ENCODE results near the gene CNKSR3.

The CNKSR3 gene

DNA sequence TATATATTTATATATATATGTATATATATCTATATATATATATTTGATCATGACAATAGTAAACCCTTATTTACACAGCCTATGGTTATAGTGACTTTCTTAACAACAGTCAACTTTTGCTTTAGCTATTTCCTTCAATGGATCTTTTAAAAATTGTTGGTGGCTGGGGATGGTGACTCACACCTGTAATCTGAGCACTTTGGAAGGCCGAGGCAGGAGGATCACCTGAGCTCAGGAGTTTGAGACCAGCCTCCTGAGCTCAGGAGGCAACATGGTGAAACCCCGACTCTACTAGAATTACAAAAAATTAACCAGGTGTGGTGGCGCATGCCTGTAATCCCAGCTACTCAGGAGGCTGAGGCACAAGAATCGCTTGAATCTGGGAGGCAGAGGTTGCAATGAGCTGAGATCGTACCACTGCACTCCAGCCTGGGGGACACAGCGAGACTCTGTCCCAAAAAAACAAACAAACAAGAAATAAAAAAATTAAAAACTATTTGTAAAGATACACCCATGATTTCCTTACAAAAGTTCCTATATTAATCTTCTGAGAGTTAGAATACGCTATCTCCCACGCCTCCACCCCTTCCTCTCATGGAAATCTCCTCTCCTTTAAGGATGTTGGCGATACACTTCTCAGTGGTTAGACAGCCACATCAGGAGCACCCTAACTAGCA, 29.2 kb upstream of the CNKSR3 start:
- TF ChIP-seq TAF1 (IDR thresholded peaks at IDR 0.05; ENCODE audit: low read depth): no peak
- TF ChIP-seq REST (IDR thresholded peaks at IDR 0.05; ENCODE audit: low read depth): no peak
- TF ChIP-seq TEAD4 (IDR thresholded peaks at IDR 0.05): no peak
- TF ChIP-seq EGR1 (IDR thresholded peaks at IDR 0.05): no peak
- TF ChIP-seq TCF12 (IDR thresholded peaks at IDR 0.05; ENCODE audit: low read depth): no peak
- no peak for TF ChIP-seq EP300 (IDR thresholded peaks at IDR 0.05; ENCODE audit: borderline replicate concordance)
- TF ChIP-seq, protein P1, sequence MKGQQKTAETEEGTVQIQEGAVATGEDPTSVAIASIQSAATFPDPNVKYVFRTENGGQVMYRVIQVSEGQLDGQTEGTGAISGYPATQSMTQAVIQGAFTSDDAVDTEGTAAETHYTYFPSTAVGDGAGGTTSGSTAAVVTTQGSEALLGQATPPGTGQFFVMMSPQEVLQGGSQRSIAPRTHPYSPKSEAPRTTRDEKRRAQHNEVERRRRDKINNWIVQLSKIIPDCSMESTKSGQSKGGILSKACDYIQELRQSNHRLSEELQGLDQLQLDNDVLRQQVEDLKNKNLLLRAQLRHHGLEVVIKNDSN (IDR thresholded peaks at IDR 0.05): no peak
- TF ChIP-seq, protein P2, sequence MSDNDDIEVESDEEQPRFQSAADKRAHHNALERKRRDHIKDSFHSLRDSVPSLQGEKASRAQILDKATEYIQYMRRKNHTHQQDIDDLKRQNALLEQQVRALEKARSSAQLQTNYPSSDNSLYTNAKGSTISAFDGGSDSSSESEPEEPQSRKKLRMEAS (IDR thresholded peaks at IDR 0.05): no peak
- no peak for TF ChIP-seq NFIC (IDR thresholded peaks at IDR 0.05)
- no peak for TF ChIP-seq CEBPB (IDR thresholded peaks at IDR 0.05)
- no peak for TF ChIP-seq RAD21 (IDR thresholded peaks at IDR 0.05; ENCODE audit: low read depth)
- TF ChIP-seq FOXM1 (IDR thresholded peaks at IDR 0.05; ENCODE audit: borderline replicate concordance, low read depth): no peak
- TF ChIP-seq ZBTB7A (IDR thresholded peaks at IDR 0.05; ENCODE audit: low read depth): no peak
- no peak for TF ChIP-seq CREB1 (IDR thresholded peaks at IDR 0.05; ENCODE audit: low read depth)
- no peak for TF ChIP-seq YY1 (IDR thresholded peaks at IDR 0.05; ENCODE audit: low read depth)

DNA sequence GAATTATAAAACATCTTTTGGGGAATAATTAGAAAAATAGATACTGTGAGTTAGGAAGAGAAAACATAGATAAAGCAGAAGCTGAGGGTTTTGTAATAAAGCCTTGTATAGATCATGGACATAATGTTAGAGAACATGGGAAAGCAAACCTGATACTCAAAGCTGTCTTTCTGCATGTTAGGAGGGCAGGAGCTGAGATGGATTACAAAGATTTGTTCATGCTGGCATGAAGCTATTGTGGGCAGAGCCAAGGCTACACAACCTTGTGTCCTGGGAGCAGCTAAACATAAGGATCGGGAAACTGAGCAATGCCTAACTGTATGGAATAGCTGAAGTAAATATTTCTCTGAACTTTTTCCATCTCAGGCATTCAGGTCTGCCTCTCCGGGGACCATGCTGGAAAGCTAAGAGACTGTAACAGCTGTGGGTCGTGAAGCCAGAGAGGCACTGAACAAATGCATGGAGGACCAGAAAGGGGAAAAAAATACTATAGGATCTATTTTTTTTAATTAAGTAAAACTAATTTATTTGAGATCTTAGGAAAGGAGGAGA, 28.2 kb upstream of the CNKSR3 start:
- no peak for TF ChIP-seq RAD21 (IDR thresholded peaks at IDR 0.05; ENCODE audit: low read depth)
- TF ChIP-seq TAF1 (IDR thresholded peaks at IDR 0.05; ENCODE audit: low read depth): no peak
- no peak for TF ChIP-seq CEBPB (IDR thresholded peaks at IDR 0.05)
- TF ChIP-seq CREB1 (IDR thresholded peaks at IDR 0.05; ENCODE audit: low read depth): no peak
- TF ChIP-seq NFIC (IDR thresholded peaks at IDR 0.05): no peak
- TF ChIP-seq, protein P2 (IDR thresholded peaks at IDR 0.05): no peak
- no peak for TF ChIP-seq EP300 (IDR thresholded peaks at IDR 0.05; ENCODE audit: borderline replicate concordance)
- no peak for TF ChIP-seq ZBTB7A (IDR thresholded peaks at IDR 0.05; ENCODE audit: low read depth)
- TF ChIP-seq, protein P1 (IDR thresholded peaks at IDR 0.05): no peak
- TF ChIP-seq TEAD4 (IDR thresholded peaks at IDR 0.05): no peak
- no peak for TF ChIP-seq YY1 (IDR thresholded peaks at IDR 0.05; ENCODE audit: low read depth)
- no peak for TF ChIP-seq TCF12 (IDR thresholded peaks at IDR 0.05; ENCODE audit: low read depth)
- no peak for TF ChIP-seq REST (IDR thresholded peaks at IDR 0.05; ENCODE audit: low read depth)
- no peak for TF ChIP-seq FOXM1 (IDR thresholded peaks at IDR 0.05; ENCODE audit: borderline replicate concordance, low read depth)
- no peak for TF ChIP-seq EGR1 (IDR thresholded peaks at IDR 0.05)

DNA sequence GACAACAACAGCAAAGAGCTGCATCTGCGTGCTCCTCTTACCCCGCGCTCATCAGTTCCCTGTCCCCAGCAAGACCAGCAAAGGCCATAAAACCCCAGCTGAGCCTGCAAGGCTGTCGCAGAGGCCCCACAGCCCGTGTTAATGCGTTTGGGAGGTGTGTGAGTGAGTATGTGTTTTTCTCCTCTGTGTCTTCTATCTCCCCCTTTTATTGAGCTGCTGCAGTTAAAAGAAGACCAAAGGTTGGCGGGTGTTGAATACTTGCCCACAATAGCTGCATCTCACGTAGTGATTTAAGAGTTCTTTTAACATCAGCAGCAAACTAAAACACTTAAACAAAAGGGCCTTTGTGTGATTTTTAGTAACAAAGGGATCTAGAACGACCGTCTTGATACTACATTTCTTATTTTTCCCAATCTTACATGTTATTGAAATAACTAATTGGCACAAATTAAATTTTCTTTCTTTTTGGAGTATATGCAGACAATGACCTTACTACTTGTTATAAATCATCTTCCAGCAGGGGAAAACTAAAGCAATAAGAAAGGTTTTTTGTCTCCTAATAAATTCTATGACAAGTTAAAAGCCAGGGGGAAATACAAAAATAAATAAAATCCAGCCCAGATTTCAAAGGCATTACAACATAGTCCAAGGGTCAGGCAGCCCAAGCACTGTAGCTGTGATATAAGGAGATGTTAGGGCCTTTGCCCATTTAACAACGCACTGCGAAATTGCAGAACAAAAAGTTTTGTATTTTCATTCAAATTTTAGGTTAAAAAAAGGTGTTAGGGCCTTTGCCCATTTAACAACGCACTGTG, 27.2 kb upstream of the CNKSR3 start:
- TF ChIP-seq FOXM1 (IDR thresholded peaks at IDR 0.05; ENCODE audit: borderline replicate concordance, low read depth) (no peak), NFIC (IDR thresholded peaks at IDR 0.05) (no peak), RAD21 (IDR thresholded peaks at IDR 0.05; ENCODE audit: low read depth) (no peak)
- TF ChIP-seq, protein P2 (IDR thresholded peaks at IDR 0.05): no peak

- TF ChIP-seq RAD21 (IDR thresholded peaks at IDR 0.05; ENCODE audit: low read depth) (no peak), CEBPB (IDR thresholded peaks at IDR 0.05) (no peak), NFIC (IDR thresholded peaks at IDR 0.05) (no peak), EP300 (IDR thresholded peaks at IDR 0.05; ENCODE audit: borderline replicate concordance) (no peak), YY1 (IDR thresholded peaks at IDR 0.05; ENCODE audit: low read depth) (no peak), CREB1 (IDR thresholded peaks at IDR 0.05; ENCODE audit: low read depth) (no peak), REST (IDR thresholded peaks at IDR 0.05; ENCODE audit: low read depth) (no peak), TCF12 (IDR thresholded peaks at IDR 0.05; ENCODE audit: low read depth) (no peak), TAF1 (IDR thresholded peaks at IDR 0.05; ENCODE audit: low read depth) (no peak), FOXM1 (IDR thresholded peaks at IDR 0.05; ENCODE audit: borderline replicate concordance, low read depth) (no peak), EGR1 (IDR thresholded peaks at IDR 0.05) (no peak), TEAD4 (IDR thresholded peaks at IDR 0.05) (no peak)
- TF ChIP-seq, protein P1 (IDR thresholded peaks at IDR 0.05): no peak
- TF ChIP-seq, protein P2 (IDR thresholded peaks at IDR 0.05): no peak
Measured at GRCh38 chr6:154536999-154537398, 26.5 kb upstream of the CNKSR3 start.
